Spleen (tissue), 11 donors: Measurements from ENCODE around the gene UNC5A. TPM values are rescaled to one million over a fixed set of nuclear protein-coding genes. Genes with fewer than 3 reads are reported as not detected.

Experiments
- DNase-seq: peaks from one replicate; pipeline ENCODE4 v3.0.0-alpha.2; 2020
- H3K27ac ChIP-seq, 8 donors: fragments of 200-600 bp; sonication (generic) in 7 of 8; 1 replicate in 4 of 8; 2 replicates in 4 of 8; pipeline versions ENCODE4 v1.5.0 to v1.8.0; 2016 to 2021; ENCODE audit warnings: inconsistent platforms in 4 of 8, mild to moderate bottlenecking in 4 of 8, moderate library complexity in 1 of 8
- H3K27me3 ChIP-seq, 7 donors: fragments of 200-600 bp; sonication (generic) in 6 of 7; replicated peaks in 1 of 7; 1 replicate in 4 of 7; 2 replicates in 3 of 7; pipeline versions ENCODE4 v1.5.0 to v1.8.0; 2016 to 2021; ENCODE audit warnings: inconsistent platforms in 3 of 7, mild to moderate bottlenecking in 1 of 7
- H3K36me3 ChIP-seq, 6 donors: fragments of 200-600 bp; sonication (generic) in 5 of 6; 1 replicate in 4 of 6; 2 replicates in 2 of 6; pipeline versions ENCODE4 v1.5.0 to v1.8.0; 2016 to 2021; ENCODE audit warnings: inconsistent platforms in 2 of 6
- H3K4me1 ChIP-seq, 6 donors: fragments of 200-600 bp; sonication (generic) in 5 of 6; 1 replicate in 3 of 6; 2 replicates in 3 of 6; pipeline versions ENCODE4 v1.5.0 to v1.8.0; 2016 to 2021; ENCODE audit warnings: inconsistent platforms in 3 of 6
- H3K4me3 ChIP-seq, 8 donors: fragments of 200-600 bp; sonication (generic) in 7 of 8; 1 replicate in 4 of 8; 2 replicates in 4 of 8; pipeline versions ENCODE4 v1.5.0 to v1.8.0; 2016 to 2021; ENCODE audit warnings: inconsistent platforms in 4 of 8, mild to moderate bottlenecking in 4 of 8, moderate library complexity in 2 of 8
- H3K9me3 ChIP-seq, 8 donors: fragments of 200-600 bp; sonication (generic) in 7 of 8; 1 replicate in 4 of 8; 2 replicates in 4 of 8; pipeline versions ENCODE4 v1.5.0 to v1.8.0; 2016 to 2021; ENCODE audit warnings: inconsistent platforms in 4 of 8
- POLR2A ChIP-seq, 3 donors: fragments of 450-650 bp; IDR thresholded peaks; one replicate each; pipeline ENCODE4 v1.5.1; 2017; ENCODE audit warnings: antibody characterized with exemption in 3 of 3, mild to moderate bottlenecking in 1 of 3
- POLR2AphosphoS5 ChIP-seq, 3 donors: sonication (generic); formaldehyde crosslinking; IDR thresholded peaks; one replicate each; pipeline ENCODE4 v1.5.1; 2017; ENCODE audit warnings: antibody characterized with exemption in 3 of 3
- WGBS, 5 donors: extraction: QIAGEN DNeasy Blood & Tissue Kit in 3 of 5; methylation state at CpG; one replicate each; pipeline versions ENCODE4 v1.1.5 to v1.1.7; 2013 to 2018; 5-methylcytosine and 5-hydroxymethylcytosine counted together
- intact Hi-C: fragments of 100-400 bp; cut with DNase I; formaldehyde crosslinking; loops from one replicate; pipeline ENCODE4 v1.15.0; 2023; ENCODE audit warnings: low total_unique reads
- polyA plus RNA-seq, 3 donors: library from polyadenylated mRNA; stranded (reverse); fragments of 200-250 nt; gene quantifications; one replicate each; pipeline ENCODE4 v1.2.1, GENCODE V29; 2013
- total RNA-seq, 7 donors: library from RNA; depleted of rRNA in 3 of 7; stranded (reverse); fragments of >200 nt in 3 of 7; fragmentation: NEBNext Ultra II Directional in 4 of 7; extraction: Animal tissue kit (Norgen Biotek cat#: 25700) in 4 of 7; gene quantifications; one replicate each; pipeline versions ENCODE4 v1.1.0 to v1.2.1, GENCODE V29; 2016 to 2021
- TF ChIP-seq, protein P1 (sequence below), 11 experiments: fragments of 200-600 bp in 7 of 11; fragments of 450-650 bp in 4 of 11; sonication (generic) in 4 of 11; IDR thresholded peaks in 8 of 11; conservative IDR thresholded peaks in 3 of 11; 1 replicate in 7 of 11; 2 replicates in 4 of 11; pipeline versions ENCODE4 v1.4.0 to v1.8.0; 2016 to 2021; ENCODE audit warnings: antibody characterized with exemption in 11 of 11, inconsistent platforms in 4 of 11, mild to moderate bottlenecking in 1 of 11
- donor health status: healthy with polysubstance abuse.
- donor health status: DM: no; HTN: no; CAD: no; lungs with moderate emphysema.
- donor health status: DM: no; HTN: no; CAD: no.
- donor health status: Bipolar disorder and iron deficiency.
- donor health status: healthy.
- donor health status: DM: no; HTN: no; CAD: no.
- donor health status: DM: yes; HTN: yes; CAD: no.

UNC5A gene
- total and polyA plus RNA-seq, 10 donors: 0.03 to 0.06 TPM; not detected in 8

- intact Hi-C loops: no loop called here
- Histone ChIP-seq H3K4me1 (no peaks in the 10 kb centered on the region), H3K9me3 (no peaks in the 10 kb centered on the region), H3K27me3 (peaks cover 0 to 77% (median 53%) of the 10 kb centered on the region in 7 donors), H3K27ac (no peak overlapping the region), H3K4me3 (no peak overlapping the region), H3K36me3 (no peaks in the 10 kb centered on the region)
- TF ChIP-seq POLR2AphosphoS5 (IDR thresholded peaks at IDR 0.05) (no peak), POLR2A (IDR thresholded peaks at IDR 0.05) (no peak)
- TF ChIP-seq, protein P1, sequence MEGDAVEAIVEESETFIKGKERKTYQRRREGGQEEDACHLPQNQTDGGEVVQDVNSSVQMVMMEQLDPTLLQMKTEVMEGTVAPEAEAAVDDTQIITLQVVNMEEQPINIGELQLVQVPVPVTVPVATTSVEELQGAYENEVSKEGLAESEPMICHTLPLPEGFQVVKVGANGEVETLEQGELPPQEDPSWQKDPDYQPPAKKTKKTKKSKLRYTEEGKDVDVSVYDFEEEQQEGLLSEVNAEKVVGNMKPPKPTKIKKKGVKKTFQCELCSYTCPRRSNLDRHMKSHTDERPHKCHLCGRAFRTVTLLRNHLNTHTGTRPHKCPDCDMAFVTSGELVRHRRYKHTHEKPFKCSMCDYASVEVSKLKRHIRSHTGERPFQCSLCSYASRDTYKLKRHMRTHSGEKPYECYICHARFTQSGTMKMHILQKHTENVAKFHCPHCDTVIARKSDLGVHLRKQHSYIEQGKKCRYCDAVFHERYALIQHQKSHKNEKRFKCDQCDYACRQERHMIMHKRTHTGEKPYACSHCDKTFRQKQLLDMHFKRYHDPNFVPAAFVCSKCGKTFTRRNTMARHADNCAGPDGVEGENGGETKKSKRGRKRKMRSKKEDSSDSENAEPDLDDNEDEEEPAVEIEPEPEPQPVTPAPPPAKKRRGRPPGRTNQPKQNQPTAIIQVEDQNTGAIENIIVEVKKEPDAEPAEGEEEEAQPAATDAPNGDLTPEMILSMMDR (IDR thresholded peaks at IDR 0.05 in 8 of 11, conservative IDR thresholded peaks at IDR 0.05 in 3 of 11): no peak
- DNase-seq: no peak
- WGBS, 5 donors: 18 to 21% (median 20%) methylated on average over 16 of the region's 16 CpGs
These were observed 56.5 kb downstream of the UNC5A start for GRCh38 chr5:176866707-176867310.

GRCh38 chr5:176868126-176868525 is 57.8 kb downstream of the UNC5A start:
- intact Hi-C loops: no loop called here
- Histone ChIP-seq H3K36me3 (no peaks in the 10 kb centered on the region), H3K9me3 (no peaks in the 10 kb centered on the region), H3K4me1 (no peaks in the 10 kb centered on the region), H3K27me3 (peaks cover 0 to 64% (median 40%) of the 10 kb centered on the region in 7 donors), H3K4me3 (no peak overlapping the region), H3K27ac (no peak overlapping the region)
- no peak for DNase-seq
- 82 to 90% (median 85%) methylated on average over 8 to 14 of the region's 14 CpGs for WGBS, 5 donors
- no peak for TF ChIP-seq POLR2A (IDR thresholded peaks at IDR 0.05)
- TF ChIP-seq POLR2AphosphoS5 (IDR thresholded peaks at IDR 0.05): no peak
- TF ChIP-seq, protein P1 (IDR thresholded peaks at IDR 0.05 in 8 of 11, conservative IDR thresholded peaks at IDR 0.05 in 3 of 11): no peak

DNA sequence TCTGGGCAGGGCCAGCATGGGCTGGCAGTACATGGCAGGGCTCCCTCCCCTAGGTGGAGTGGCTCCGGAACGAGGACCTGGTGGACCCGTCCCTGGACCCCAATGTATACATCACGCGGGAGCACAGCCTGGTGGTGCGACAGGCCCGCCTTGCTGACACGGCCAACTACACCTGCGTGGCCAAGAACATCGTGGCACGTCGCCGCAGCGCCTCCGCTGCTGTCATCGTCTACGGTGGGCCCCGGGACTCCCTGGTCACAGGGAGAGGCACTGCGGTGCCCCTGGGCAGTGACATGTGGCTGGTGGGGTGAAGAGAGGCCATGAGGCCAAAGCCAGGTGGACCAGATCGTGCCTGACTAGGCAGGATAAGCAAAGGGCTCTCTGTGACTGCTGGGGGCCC is 58.4 kb downstream of the UNC5A start:
- TF ChIP-seq, protein P1 (IDR thresholded peaks at IDR 0.05 in 8 of 11, conservative IDR thresholded peaks at IDR 0.05 in 3 of 11): no peak
- TF ChIP-seq POLR2AphosphoS5 (IDR thresholded peaks at IDR 0.05): peak in 1 of 3 donors; percentile 24
- no peak for DNase-seq
- no peak overlapping the region for H3K4me3 ChIP-seq
- no peaks in the 10 kb centered on the region for H3K9me3 ChIP-seq
- WGBS, 5 donors: 87 to 97% (median 93%) methylated on average over 11 to 20 of the region's 20 CpGs
- no peak overlapping the region for H3K27ac ChIP-seq
- H3K4me1 ChIP-seq: no peaks in the 10 kb centered on the region
- intact Hi-C loops: no loop called here
- H3K27me3 ChIP-seq: peaks cover 0 to 61% (median 37%) of the 10 kb centered on the region in 7 donors
- H3K36me3 ChIP-seq: no peaks in the 10 kb centered on the region

DNA sequence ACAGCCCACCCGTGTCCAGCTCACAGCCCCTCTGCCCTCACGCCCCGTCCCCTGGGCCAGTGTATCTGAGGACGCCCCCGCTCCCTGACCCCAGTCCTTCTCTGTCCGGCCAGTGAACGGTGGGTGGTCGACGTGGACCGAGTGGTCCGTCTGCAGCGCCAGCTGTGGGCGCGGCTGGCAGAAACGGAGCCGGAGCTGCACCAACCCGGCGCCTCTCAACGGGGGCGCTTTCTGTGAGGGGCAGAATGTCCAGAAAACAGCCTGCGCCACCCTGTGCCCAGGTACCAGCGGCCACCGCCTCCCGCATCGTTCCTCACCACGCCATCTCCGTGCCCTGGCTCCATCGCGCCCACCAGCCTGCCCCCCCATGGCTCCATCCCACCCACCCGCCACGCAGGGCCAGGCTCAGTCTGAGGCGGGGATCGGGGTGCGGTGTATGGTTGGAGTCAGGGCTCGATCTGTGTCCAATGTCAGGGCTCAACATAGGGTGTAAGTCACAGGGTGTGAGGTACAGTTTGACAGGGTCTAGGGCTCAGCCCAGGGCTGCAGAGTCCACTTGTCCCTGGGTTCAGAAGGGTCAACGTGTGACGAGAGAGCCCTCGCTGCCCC is 59.2 kb downstream of the UNC5A start:
- DNase-seq: no peak
- H3K4me1 ChIP-seq: no peaks in the 10 kb centered on the region
- TF ChIP-seq POLR2AphosphoS5 (IDR thresholded peaks at IDR 0.05) (no peak), POLR2A (IDR thresholded peaks at IDR 0.05) (no peak)
- TF ChIP-seq, protein P1 (IDR thresholded peaks at IDR 0.05 in 8 of 11, conservative IDR thresholded peaks at IDR 0.05 in 3 of 11): no peak
- intact Hi-C loops: no loop called here
- H3K4me3 ChIP-seq: no peak overlapping the region
- peaks cover 0 to 61% (median 29%) of the 10 kb centered on the region in 7 donors for H3K27me3 ChIP-seq
- no peaks in the 10 kb centered on the region for H3K36me3 ChIP-seq
- WGBS, 5 donors: 83 to 88% (median 85%) methylated on average over 28 to 38 of the region's 38 CpGs
- H3K9me3 ChIP-seq: no peaks in the 10 kb centered on the region
- H3K27ac ChIP-seq: no peak overlapping the region
